Measurements from ENCODE around the gene OLA1. TPM values are rescaled to one million over a fixed set of nuclear protein-coding genes. Genes with fewer than 3 reads are reported as not detected.

The OLA1 gene
- total RNA-seq, 1 donor from 2014 or later = 132 TPM

- FAIRE-seq = no peak
- no peaks in the 10 kb centered on the region for H3K36me3 ChIP-seq (ENCODE audit: control insufficient read depth, insufficient read depth, low read length)
Measured at GRCh38 chr2:174117951-174118930, 130.1 kb downstream of the OLA1 start.

GRCh38 chr2:174112073-174112472, 136.3 kb downstream of the OLA1 start:
- H3K27me3 ChIP-seq (ENCODE audit: control insufficient read depth, insufficient read depth, low read length) = no peaks in the 10 kb centered on the region
- peak; percentile 23 for FAIRE-seq
- no peak for TF ChIP-seq CTCF (IDR thresholded peaks at IDR 0.05; ENCODE audit: insufficient read depth, low read length, severe bottlenecking)
- no peaks in the 10 kb centered on the region for H3K36me3 ChIP-seq (ENCODE audit: control insufficient read depth, insufficient read depth, low read length)
- DNase-seq (ENCODE audit: low read depth) = peak; percentile 4
- no peak overlapping the region for H3K4me3 ChIP-seq (ENCODE audit: low read depth, low read length)

More at GRCh38 chr2:174117951-174118930, 130.1 kb downstream of the OLA1 start:
- peak; percentile 71 for DNase-seq (ENCODE audit: low read depth)
- H3K27me3 ChIP-seq (ENCODE audit: control insufficient read depth, insufficient read depth, low read length) = no peaks in the 10 kb centered on the region
- H3K4me3 ChIP-seq (ENCODE audit: low read depth, low read length) = no peak overlapping the region
- TF ChIP-seq CTCF (IDR thresholded peaks at IDR 0.05; ENCODE audit: insufficient read depth, low read length, severe bottlenecking) = no peak

GRCh38 chr2:174108579-174108978, 139.8 kb downstream of the OLA1 start:
- H3K27me3 ChIP-seq (ENCODE audit: control insufficient read depth, insufficient read depth, low read length) = no peaks in the 10 kb centered on the region
- no peak for TF ChIP-seq CTCF (IDR thresholded peaks at IDR 0.05; ENCODE audit: insufficient read depth, low read length, severe bottlenecking)
- no peak for FAIRE-seq
- no peaks in the 10 kb centered on the region for H3K36me3 ChIP-seq (ENCODE audit: control insufficient read depth, insufficient read depth, low read length)
- H3K4me3 ChIP-seq (ENCODE audit: low read depth, low read length) = no peak overlapping the region
- DNase-seq (ENCODE audit: low read depth) = no peak

GRCh38 chr2:174106736-174107135, 141.6 kb downstream of the OLA1 start:
- no peak overlapping the region for H3K4me3 ChIP-seq (ENCODE audit: low read depth, low read length)
- TF ChIP-seq CTCF (IDR thresholded peaks at IDR 0.05; ENCODE audit: insufficient read depth, low read length, severe bottlenecking) = no peak
- H3K27me3 ChIP-seq (ENCODE audit: control insufficient read depth, insufficient read depth, low read length) = no peaks in the 10 kb centered on the region
- no peak for DNase-seq (ENCODE audit: low read depth)
- H3K36me3 ChIP-seq (ENCODE audit: control insufficient read depth, insufficient read depth, low read length) = no peaks in the 10 kb centered on the region
- FAIRE-seq = no peak

GRCh38 chr2:174094542-174094941, 153.8 kb downstream of the OLA1 start:
- no peak for FAIRE-seq
- TF ChIP-seq CTCF (IDR thresholded peaks at IDR 0.05; ENCODE audit: insufficient read depth, low read length, severe bottlenecking) = no peak
- DNase-seq (ENCODE audit: low read depth) = no peak

More at GRCh38 chr2:174094542-174094941, 153.8 kb downstream of the OLA1 start:
- Histone ChIP-seq H3K27me3 (ENCODE audit: control insufficient read depth, insufficient read depth, low read length) (no peaks in the 10 kb centered on the region), H3K36me3 (ENCODE audit: control insufficient read depth, insufficient read depth, low read length) (no peaks in the 10 kb centered on the region), H3K4me3 (ENCODE audit: low read depth, low read length) (no peak overlapping the region)

All from bronchial epithelial cell (primary cell).